Spleen (tissue), 7 donors: ENCODE data around the gene CS.

Source experiments
- POLR2AphosphoS5 ChIP-seq, 3 donors: sonication (generic); formaldehyde crosslinking; IDR thresholded peaks; one replicate each; pipeline ENCODE4 v1.5.1; 2017; ENCODE audit warnings: antibody characterized with exemption in 3 of 3
- TF ChIP-seq, protein P1 (sequence below), 11 experiments: fragments of 200-600 bp in 7 of 11; fragments of 450-650 bp in 4 of 11; sonication (generic) in 4 of 11; IDR thresholded peaks in 8 of 11; conservative IDR thresholded peaks in 3 of 11; 1 replicate in 7 of 11; 2 replicates in 4 of 11; pipeline versions ENCODE4 v1.4.0 to v1.8.0; 2016 to 2021; ENCODE audit warnings: antibody characterized with exemption in 11 of 11, inconsistent platforms in 4 of 11, mild to moderate bottlenecking in 1 of 11
- donor health status: DM: no; HTN: no; CAD: no; lungs with moderate emphysema.
- donor health status: DM: no; HTN: no; CAD: no.
- donor health status: DM: no; HTN: no; CAD: no.

DNA sequence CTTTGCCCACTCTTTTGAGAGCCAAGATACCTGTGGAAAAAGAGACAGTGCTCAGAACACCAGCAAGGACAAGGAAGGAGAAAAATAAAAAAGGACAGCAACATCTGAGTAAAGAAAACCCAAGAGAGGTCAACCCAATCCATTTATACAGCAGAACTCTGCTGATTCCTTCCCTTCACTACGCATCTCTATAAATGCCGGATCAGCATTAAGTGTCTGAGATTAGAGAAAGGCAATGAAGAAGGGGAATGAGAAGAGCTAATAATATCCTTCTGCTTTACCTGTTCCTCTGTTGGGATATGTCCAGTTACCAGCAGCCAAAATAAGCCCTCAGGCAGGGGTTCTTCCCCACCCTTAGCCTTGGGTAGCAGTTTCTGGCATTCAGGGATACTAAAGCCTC lies 17.6 kb downstream of the CS start:
- TF ChIP-seq, protein P1, sequence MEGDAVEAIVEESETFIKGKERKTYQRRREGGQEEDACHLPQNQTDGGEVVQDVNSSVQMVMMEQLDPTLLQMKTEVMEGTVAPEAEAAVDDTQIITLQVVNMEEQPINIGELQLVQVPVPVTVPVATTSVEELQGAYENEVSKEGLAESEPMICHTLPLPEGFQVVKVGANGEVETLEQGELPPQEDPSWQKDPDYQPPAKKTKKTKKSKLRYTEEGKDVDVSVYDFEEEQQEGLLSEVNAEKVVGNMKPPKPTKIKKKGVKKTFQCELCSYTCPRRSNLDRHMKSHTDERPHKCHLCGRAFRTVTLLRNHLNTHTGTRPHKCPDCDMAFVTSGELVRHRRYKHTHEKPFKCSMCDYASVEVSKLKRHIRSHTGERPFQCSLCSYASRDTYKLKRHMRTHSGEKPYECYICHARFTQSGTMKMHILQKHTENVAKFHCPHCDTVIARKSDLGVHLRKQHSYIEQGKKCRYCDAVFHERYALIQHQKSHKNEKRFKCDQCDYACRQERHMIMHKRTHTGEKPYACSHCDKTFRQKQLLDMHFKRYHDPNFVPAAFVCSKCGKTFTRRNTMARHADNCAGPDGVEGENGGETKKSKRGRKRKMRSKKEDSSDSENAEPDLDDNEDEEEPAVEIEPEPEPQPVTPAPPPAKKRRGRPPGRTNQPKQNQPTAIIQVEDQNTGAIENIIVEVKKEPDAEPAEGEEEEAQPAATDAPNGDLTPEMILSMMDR (IDR thresholded peaks at IDR 0.05 in 8 of 11, conservative IDR thresholded peaks at IDR 0.05 in 3 of 11), result no peak
- no peak for TF ChIP-seq POLR2AphosphoS5 (IDR thresholded peaks at IDR 0.05)
